Measurements from ENCODE around the gene KRTAP4-1.
"Not testable (repeated sequence)": the region's sequence is repeated elsewhere in the genome, so short reads cannot be mapped to it uniquely, and the experiment has no call there.

KRTAP4-1 gene

DNA sequence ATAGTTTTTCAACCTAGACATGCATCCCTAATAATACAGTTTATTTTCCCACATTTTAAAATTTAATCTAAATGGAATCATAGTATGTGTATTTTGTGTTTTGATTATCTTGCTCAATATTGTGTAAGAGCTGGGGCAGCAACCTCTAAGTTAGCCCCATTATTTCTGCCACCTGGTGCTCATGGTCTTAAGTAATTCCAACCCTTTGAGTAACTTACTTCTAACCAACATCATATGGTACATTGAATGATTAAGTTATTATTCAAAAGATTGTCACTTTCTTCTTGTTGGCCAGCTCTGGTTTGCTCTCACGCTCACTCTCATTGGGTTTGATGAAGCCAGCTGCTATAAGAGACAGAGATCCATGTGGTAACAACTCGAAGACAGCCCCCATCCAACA is 12.8 kb downstream of the KRTAP4-1 start:
- no peak for DNase-seq (ENCODE audit: low spot score)

DNA sequence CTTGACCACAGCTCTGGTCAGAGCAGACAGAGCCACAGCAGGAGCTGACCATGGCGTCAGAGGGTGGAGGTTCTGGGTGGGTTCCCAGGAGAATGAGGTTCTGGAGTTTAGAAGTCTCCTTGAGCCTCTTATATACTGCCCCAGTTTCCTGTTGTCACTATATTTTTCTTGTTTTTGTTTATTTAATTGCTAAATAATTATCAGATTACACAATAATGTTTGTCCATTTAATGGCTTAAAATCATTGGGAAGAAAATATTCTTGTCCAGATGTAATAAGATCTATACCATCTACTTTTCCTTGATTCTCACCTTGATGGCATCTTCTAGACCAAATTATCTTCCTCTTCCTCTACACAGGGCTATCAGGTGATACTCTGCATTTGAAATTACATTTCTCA is 16.6 kb downstream of the KRTAP4-1 start, which contains the start of gene KRTAP4-3:
KRTAP4-3 (minus strand) TSS at position 101 of the 400 bp plus-strand sequence; CDS start at position 52, 49 bp downstream.
- DNase-seq (ENCODE audit: low spot score) = no peak

DNA sequence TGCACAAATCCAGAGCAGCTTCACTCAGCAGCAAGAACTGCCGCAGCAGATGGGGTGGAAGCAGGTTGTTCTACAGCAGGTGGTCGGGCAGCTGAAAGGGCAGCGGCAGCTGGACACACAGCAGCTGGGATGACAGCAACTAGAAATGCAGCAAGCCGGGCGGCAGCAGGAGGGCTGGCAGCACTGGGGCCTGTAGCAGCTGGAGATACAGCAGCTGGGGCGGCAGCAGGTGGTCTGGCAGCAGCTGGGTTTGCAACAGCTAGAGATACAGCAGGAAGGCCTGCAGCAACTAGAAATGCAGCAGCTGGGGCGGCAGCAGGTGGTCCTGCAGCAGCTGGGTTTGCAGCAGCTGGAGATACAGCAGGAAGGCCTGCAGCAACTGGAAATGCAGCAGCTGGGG is 17.1 kb downstream of the KRTAP4-1 start:
- no peak for DNase-seq (ENCODE audit: low spot score)

DNA sequence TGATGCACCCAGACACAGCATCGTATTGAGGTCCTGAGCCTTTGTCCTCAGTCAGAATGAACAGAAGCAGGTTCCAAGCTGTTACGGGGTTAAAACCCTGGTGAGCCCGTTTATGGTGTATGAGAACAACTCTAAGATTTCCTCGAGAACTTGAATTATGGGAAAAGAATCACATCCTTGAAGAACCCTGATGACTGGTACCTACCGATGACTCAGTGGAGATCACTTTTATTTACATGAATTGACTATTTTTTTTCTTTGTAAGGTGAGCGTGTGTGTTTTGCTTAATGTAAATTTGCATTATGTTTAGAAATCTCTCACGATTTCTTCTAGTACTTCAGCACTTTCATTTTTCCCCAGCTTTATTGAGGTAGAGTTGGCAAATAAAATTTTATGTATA is 20.9 kb downstream of the KRTAP4-1 start:
- DNase-seq (ENCODE audit: low spot score) = no peak

DNA sequence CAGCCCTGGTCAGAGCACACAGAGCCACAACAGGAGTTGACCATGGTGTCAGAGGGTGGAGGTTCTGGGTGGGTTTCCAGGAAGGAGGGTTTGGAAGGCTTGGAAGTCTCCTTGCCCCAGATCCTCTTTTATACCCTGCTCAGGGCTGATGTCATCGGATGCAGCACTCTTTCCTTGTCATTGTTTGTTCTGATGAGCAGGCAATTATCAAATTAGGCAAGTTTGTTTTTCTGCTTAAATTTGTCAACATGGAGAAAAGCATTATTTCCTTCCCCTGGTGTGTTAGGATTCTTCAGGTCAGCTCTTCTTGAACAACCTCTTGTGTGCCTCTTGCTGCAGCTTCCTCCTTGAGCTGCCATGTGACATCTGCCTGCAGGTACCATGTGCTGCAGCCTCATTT is 24.1 kb downstream of the KRTAP4-1 start, which contains the start of gene KRTAP4-4:
KRTAP4-4 (minus strand) TSS at position 101 of the 400 bp plus-strand sequence; CDS start at position 44, 57 bp downstream.
- DNase-seq (ENCODE audit: low spot score) = no peak

DNA sequence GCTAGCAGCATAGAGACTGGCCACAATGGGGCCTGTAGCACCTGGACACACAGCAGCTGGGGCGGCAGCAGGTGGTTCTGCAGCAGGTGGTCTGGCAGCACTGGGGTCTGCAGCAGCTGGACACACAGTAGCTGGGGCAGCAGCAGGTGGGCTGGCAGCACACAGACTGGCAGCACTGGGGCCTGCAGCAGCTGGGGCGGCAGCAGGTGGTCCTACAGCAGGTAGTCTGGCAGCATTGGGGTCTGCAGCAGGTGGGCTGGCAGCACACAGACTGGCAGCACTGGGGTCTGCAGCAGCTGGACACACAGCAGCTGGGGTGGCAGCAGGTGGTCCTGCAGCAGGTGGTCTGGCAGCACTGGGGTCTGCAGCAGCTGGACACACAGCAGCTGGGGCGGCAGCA is 24.5 kb downstream of the KRTAP4-1 start:
- DNase-seq (ENCODE audit: low spot score) = not testable (repeated sequence)

DNA sequence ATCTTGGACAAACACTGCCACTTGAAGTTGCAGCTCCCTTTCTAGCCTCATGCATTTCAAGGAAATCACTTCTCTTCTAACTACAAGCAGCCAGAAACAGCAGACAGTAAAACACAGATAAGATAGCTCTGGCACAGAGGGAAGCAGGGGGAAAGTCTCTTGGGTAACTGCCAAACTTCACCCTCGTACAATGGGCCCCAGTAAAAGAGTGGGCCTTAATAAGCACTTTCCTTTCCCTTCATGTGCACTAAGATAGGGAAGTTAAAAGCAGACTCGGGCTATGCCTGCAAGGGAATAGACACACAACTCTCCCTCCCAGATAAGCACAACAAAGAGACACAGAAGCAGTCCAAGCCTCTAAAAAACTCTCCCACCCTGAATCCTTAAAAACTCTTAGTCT is 30.9 kb downstream of the KRTAP4-1 start:
- DNase-seq (ENCODE audit: low spot score) = no peak

DNA sequence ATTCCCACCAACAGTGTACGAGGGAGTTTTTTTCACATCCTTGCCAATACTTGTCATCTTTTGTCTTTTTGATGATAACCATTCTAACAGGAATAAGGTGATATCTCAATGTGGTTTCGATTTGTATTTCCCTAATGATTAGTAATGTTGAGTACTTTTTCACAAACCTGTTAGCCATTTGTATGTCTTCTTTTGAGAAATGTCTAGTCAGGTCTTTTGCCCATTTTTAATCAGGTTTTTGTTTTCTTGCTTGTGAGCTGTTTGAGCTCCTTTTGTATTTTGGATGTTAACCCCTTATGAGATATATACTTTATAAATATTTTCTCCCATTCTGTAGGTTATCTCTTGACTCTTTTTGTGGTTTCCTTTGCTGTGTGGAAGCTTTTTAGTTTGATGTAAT is 33.2 kb downstream of the KRTAP4-1 start:
- no peak for DNase-seq (ENCODE audit: low spot score)

DNA sequence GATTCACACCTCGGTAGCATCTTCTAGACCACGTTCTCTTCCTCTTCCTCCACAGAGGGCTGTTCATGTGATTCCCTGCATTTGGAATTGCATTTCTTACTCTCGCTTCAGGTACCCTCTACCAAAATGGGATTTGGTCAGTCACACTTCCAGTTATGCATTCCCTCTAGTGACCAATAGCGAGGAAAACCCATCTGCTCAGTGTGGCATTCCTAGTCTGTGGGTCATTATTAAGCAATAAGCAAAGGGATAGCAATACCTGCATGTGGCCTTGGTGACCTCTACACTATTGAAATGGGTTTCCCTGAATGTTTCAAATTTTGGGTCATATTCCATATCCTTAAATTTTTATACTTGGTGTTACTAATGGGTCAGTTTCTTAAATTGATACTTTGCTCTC is 34.7 kb downstream of the KRTAP4-1 start:
- DNase-seq (ENCODE audit: low spot score) = no peak

DNA sequence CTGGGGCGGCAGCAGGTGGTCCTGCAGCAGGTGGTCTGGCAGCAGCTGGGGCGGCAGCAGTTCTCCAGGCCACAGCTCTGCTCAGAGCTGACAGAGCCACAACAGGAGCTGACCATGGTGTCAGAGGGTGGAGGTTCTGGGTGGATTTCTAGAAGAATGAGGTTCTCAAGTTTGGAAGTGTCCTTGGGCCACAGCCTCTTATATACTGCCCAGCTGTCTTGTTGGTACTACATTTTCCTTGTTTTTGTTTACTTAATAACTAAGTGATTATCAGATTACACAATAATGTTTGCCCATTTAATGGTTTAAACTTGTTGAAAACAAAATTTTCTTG is 35.1 kb downstream of the KRTAP4-1 start, which contains the start of gene KRTAP4-5:
KRTAP4-5 (minus strand) TSS at position 174 of the 334 bp plus-strand sequence; CDS start at position 116, 58 bp downstream.
- no peak for DNase-seq (ENCODE audit: low spot score)

DNA sequence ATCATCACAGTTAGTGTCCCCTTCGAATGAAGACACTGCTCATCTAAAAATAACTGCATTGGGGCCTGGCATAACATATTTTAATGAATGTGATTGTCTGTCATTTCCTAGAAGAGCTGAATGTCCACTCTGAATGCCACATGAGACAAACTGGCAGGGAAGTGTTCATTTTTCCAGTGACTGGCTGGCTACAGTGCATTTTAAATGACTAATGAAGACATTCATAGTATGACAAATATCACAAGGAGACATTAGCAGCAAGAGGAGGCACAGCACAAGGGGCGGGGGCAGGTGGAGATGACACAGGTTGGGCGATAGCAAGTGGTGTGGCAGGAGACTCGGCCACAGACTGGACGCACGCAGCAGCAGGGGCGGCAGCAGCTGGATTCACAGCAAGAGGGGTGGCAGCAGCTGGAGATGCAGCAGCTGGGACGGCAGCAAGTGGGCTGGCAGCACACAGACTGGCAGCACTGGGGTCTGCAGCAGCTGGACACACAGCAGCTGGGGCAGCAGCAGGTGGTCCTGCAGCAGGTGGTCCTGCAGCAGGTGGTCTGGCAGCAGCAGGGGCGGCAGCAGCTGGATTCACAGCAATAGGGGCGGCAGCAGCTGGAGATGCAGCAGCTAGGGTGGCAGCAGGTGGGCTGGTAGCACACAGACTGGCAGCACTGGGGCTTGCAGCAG is 35.6 kb downstream of the KRTAP4-1 start:
- DNase-seq (ENCODE audit: low spot score) = not testable (repeated sequence)

DNA sequence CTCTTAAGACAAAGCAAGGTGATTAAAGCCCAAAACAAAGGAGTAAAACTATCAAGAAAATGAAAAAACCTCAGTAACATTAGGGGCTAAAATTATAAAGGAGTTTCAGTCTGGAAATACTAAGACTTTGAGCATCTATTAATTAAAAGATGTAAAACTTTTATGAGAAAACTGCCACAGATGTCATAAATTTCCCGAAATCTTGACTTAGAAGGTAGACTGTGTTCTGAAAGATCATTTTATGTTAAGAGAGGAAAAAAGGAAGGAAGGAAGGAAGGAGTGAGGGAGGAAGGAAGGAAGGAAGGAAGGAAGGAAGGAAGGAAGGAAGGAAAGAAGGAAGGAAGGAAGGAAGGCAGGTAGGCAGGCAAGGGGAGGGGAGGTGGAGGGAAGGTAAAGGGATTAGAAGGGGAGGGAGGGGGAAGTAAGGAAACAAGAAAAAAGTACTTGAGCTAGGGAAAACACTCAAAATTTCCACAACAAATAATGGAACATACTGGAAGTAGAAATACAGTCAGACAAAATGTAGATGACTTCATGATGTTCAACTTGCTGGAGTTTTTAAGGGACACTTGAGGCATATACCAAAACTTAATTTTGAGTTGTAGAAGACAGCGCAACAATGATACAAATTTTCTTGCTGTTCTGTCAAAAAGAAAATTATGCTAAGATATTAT is 37.0 kb downstream of the KRTAP4-1 start:
- no peak for DNase-seq (ENCODE audit: low spot score)

DNA sequence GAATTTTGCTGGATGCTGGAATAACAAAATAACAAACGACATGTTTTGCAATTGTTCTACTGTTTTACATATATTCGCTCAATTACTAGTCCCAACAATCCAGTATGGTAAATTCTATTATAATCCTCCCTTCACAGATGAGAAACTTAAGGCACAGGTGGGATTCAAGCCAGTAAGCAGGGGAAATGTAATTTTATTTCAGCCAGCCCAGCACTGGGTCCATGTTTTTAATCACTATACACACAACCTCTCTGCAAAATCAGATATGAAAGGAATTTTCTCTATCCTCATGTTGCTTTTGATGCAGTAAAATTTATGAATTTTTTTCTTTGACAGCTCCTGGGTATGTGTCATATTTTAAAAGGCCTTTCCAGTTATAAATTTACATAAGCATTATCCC is 39.5 kb downstream of the KRTAP4-1 start:
- DNase-seq (ENCODE audit: low spot score) = no peak

DNA sequence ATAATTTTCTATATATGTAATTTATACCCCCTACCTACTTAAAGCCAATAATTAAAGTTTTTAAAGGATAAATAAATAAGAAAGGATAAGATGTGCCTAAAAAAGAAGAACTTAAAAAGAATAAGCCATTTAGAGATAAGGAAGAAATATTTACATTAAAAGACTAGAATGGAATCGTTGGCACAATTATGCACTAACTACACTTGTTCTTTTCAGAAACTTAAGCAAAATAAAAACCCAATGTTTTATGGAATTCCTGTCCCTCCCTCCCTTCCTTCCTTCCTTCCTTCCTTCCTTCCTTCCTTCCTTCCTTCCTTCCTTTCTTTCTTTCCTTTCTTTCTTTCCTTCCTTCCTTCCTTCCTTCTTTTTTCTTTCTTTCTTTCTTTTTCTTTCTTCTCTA is 39.9 kb downstream of the KRTAP4-1 start:
- DNase-seq (ENCODE audit: low spot score) = no peak

DNA sequence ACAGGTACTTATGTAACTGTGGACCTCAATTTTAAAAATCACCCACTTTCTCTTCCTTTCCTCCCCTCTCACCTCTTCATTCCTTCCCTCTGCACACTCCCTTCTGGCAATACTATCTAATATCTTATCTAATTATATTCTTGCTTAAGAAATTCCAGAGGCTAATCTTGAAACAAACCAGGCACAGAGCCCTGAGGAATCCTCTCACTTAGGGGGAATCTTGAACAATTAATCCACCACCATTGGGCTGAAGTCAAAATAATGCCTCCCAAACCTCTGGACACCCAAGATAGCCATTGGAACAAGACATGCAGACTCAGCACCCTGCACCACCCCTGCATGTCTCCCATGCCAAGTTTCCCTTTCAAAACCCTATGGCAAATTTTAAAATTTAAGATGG is 43.4 kb downstream of the KRTAP4-1 start:
- no peak for DNase-seq (ENCODE audit: low spot score)

DNA sequence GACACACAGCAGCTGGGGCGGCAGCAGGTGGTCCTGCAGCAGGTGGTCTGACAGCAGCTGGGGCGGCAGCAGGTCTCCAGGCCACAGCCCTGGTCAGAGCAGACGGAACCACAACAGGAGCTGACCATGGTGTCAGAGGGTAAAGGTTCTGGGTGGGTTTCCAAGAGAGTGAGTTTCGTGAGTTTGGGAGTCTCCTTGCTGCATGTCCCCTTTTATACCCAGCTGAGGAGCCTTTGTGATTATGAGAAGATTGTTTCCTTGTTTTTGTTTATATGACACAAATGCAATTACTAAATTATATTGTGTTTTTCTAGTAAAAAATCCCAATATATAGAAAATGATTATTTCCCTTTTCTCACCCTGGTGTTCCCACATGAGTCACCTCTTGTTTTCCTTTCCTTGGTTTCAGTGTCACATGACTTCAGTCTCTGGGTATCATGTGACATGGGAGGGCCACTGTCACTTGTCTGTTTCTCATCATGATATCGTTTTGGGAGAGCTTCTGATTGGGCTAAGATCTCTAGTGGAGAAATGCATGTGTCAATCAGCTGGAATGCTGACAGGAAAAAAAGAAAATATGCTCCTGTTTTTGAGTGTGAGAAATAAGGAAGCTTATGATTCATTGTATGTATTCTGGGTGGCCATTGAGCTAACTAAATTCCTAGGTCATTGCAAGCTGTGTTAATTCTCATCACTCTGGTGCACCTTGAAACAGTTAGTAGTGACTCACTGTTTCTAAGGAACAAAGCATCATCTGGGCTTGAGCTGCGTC is 44.2 kb downstream of the KRTAP4-1 start, which contains the start of gene KRTAP4-6:
KRTAP4-6 (minus strand) TSS at position 185 of the 772 bp plus-strand sequence; CDS start at position 128, 57 bp downstream.
- peak; percentile 39 for DNase-seq (ENCODE audit: low spot score)

DNA sequence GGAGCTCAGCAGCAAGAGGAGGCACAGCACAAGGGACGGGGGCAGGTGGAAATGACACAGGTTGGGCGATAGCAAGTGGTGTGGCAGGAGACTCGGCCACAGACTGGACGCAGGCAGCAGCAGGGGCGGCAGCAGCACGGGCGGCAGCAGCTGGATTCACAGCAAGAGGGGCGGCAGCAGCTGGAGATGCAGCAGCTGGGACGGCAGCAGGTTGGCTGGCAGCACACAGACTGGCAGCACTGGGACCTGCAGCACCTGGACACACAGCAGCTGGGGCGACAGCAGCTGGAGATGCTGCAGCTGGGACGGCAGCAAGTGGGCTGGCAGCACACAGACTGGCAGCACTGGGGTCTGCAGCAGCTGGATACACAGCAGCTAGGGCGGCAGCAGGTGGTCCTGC is 44.8 kb downstream of the KRTAP4-1 start:
- not testable (repeated sequence) for DNase-seq (ENCODE audit: low spot score)

All from SW480 (cell line).